WERI-Rb-1 (cell line): ENCODE data around the gene ARHGEF4.

Experiments
- DNase-seq: peaks from one replicate; pipeline ENCODE4 v3.0.0-alpha.2; 2020
- H3K27ac ChIP-seq: fragments of 250-450 bp; sonication (Bioruptor Pico); 2 replicates; pipeline ENCODE4 v1.5.1; 2020; ENCODE audit warnings: mild to moderate bottlenecking, moderate library complexity
- H3K27me3 ChIP-seq: fragments of 250-450 bp; sonication (Bioruptor Pico); 2 replicates; pipeline ENCODE4 v1.5.1; 2021; ENCODE audit warnings: mild to moderate bottlenecking, low read depth, moderate library complexity; ENCODE audit not compliant: insufficient read depth, severe bottlenecking
- H3K36me3 ChIP-seq: fragments of 250-450 bp; sonication (Bioruptor Pico); 2 replicates; pipeline ENCODE4 v1.5.1; 2020; ENCODE audit warnings: mild to moderate bottlenecking, moderate library complexity
- H3K4me3 ChIP-seq: 2 replicates; pipeline ENCODE4 v1.5.1; 2011; ENCODE audit warnings: low read depth, mild to moderate bottlenecking, control low read depth, low read length
- H3K9me3 ChIP-seq: fragments of 250-450 bp; sonication (Bioruptor Pico); 2 replicates; pipeline ENCODE4 v1.5.1; 2021; ENCODE audit warnings: mild to moderate bottlenecking, moderate library complexity; ENCODE audit not compliant: severe bottlenecking
- CTCF ChIP-seq: IDR thresholded peaks from 2 replicates; pipeline ENCODE4 v1.5.1; 2011; ENCODE audit warnings: low read depth, mild to moderate bottlenecking, control low read depth, inconsistent platforms, low read length

Gene ARHGEF4

DNA sequence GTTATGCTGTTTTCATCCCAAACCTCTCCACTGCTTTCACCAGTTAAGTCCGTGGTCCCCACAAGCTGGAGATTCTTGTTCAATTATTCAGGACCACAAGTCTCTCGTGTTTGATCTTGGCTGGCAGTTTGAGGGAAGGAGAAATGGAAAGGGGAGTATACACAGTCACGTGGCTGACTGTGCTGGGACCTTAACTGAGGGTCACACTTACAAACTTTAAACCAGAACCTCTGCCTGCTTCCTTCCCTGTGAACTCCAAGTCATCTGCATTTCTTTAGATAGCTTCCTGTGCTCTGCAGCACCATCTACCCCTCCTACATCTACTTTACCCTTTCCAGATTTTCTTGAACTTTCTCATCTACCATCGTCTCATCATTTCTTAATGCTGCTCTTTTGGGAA is 91.7 kb downstream of the ARHGEF4 start:
- H3K9me3 ChIP-seq, result no peaks in the 10 kb centered on the region
- H3K4me3 ChIP-seq, result no peak overlapping the region
- TF ChIP-seq CTCF, result no peak
- no peak overlapping the region for H3K27ac ChIP-seq
- no peaks in the 10 kb centered on the region for H3K36me3 ChIP-seq
- H3K27me3 ChIP-seq, result no peaks in the 10 kb centered on the region
- no peak for DNase-seq

- no peaks in the 10 kb centered on the region for H3K36me3 ChIP-seq
- no peak overlapping the region for H3K27ac ChIP-seq
- no peak for TF ChIP-seq CTCF
- no peak for DNase-seq
- H3K4me3 ChIP-seq, result no peak overlapping the region
- no peaks in the 10 kb centered on the region for H3K9me3 ChIP-seq
- no peaks in the 10 kb centered on the region for H3K27me3 ChIP-seq
These were observed 94.3 kb downstream of the ARHGEF4 start for GRCh38 chr2:130930740-130931659.

- Histone ChIP-seq H3K9me3 (no peaks in the 10 kb centered on the region), H3K36me3 (no peaks in the 10 kb centered on the region), H3K27ac (no peak overlapping the region), H3K4me3 (no peak overlapping the region), H3K27me3 (no peaks in the 10 kb centered on the region)
- no peak for TF ChIP-seq CTCF
- DNase-seq, result no peak
These were observed 96.8 kb downstream of the ARHGEF4 start for GRCh38 chr2:130933501-130933900.

DNA sequence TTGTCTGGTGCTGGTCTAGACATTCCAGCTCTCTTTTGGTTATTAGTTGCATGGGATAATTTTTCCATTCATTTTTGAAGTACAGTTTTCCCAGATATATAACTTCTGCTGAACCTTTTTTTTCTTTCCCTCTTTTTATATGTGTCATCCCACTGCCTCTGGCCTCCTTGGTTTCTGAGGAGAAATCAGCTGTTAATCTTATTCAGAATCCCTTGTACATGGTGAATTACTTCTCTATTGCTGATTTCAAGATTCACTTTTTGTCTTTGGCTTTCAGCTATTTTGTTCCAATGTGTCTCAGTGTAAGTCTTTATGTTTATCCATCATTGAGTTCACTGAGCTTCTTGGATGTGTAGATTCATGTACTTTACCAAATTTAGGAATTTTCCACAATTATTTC is 99.7 kb downstream of the ARHGEF4 start:
- TF ChIP-seq CTCF, result no peak
- no peaks in the 10 kb centered on the region for H3K9me3 ChIP-seq
- no peak overlapping the region for H3K27ac ChIP-seq
- no peaks in the 10 kb centered on the region for H3K36me3 ChIP-seq
- no peak overlapping the region for H3K4me3 ChIP-seq
- no peaks in the 10 kb centered on the region for H3K27me3 ChIP-seq
- DNase-seq, result no peak

GRCh38 chr2:130947967-130948366 is 111.3 kb downstream of the ARHGEF4 start:
- Histone ChIP-seq H3K27me3 (no peaks in the 10 kb centered on the region), H3K36me3 (no peaks in the 10 kb centered on the region), H3K4me3 (no peak overlapping the region), H3K9me3 (no peaks in the 10 kb centered on the region), H3K27ac (no peak overlapping the region)
- no peak for TF ChIP-seq CTCF
- no peak for DNase-seq
